SU-DHL-6 (cell line): Measurements from ENCODE around the gene IFNA4.

ENCODE experiments used
- H2AFZ ChIP-seq: fragments of 200-600 bp; sonication (generic); 2 replicates; pipeline ENCODE4 v1.6.1; 2014; ENCODE audit warnings: low read depth, mild to moderate bottlenecking, moderate library complexity, mixed read lengths, antibody characterized with exemption, low read length; ENCODE audit not compliant: severe bottlenecking
- H3F3A ChIP-seq: fragments of 200-600 bp; shearing (Covaris generic); 2 replicates; pipeline ENCODE4 v1.6.0; 2016; ENCODE audit warnings: antibody characterized with exemption, mild to moderate bottlenecking; ENCODE audit not compliant: insufficient read depth
- H3K27ac ChIP-seq: fragments of 200-600 bp; sonication (generic); 2 replicates; pipeline ENCODE4 v1.5.1; 2016; ENCODE audit warnings: low read depth, mild to moderate bottlenecking, low read length, moderate library complexity, mixed read lengths
- H3K27me3 ChIP-seq: fragments of 200-600 bp; sonication (generic), shearing (Covaris generic); 2 replicates; pipeline ENCODE4 v1.6.0; 2014; ENCODE audit warnings: mild to moderate bottlenecking, low read length
- H3K36me3 ChIP-seq: fragments of 200-600 bp; sonication (generic); 2 replicates; pipeline ENCODE4 v1.6.1; 2014; ENCODE audit warnings: mild to moderate bottlenecking, low read length, mixed read lengths
- H3K4me2 ChIP-seq: fragments of 300-600, 200-600 bp; shearing (Covaris generic), sonication (generic); 2 replicates; pipeline ENCODE4 v1.6.0; 2014; ENCODE audit warnings: low read length, low read depth, mild to moderate bottlenecking; ENCODE audit not compliant: poor library complexity, severe bottlenecking
- H3K4me3 ChIP-seq: fragments of 200-600 bp; sonication (generic); 2 replicates; pipeline ENCODE4 v1.5.1; 2014; ENCODE audit warnings: antibody characterized with exemption, low read length, mild to moderate bottlenecking, mixed read lengths; ENCODE audit not compliant: insufficient read depth, poor library complexity, severe bottlenecking
- H3K79me2 ChIP-seq: fragments of 200-600 bp; sonication (generic); 2 replicates; pipeline ENCODE4 v1.6.1; 2014; ENCODE audit warnings: mild to moderate bottlenecking, low read length, moderate library complexity; ENCODE audit not compliant: insufficient read depth
- H3K9ac ChIP-seq: fragments of 200-600 bp; sonication (generic); 2 replicates; pipeline ENCODE4 v1.7.0; 2014; ENCODE audit warnings: mild to moderate bottlenecking, low read length
- H3K9me2 ChIP-seq: fragments of 200-600 bp; sonication (generic); replicated peaks from 2 replicates; pipeline ENCODE4 v1.6.1; 2014; ENCODE audit warnings: low read length; ENCODE audit not compliant: insufficient read depth
- H3K9me3 ChIP-seq: fragments of 200-600 bp; sonication (generic); 2 replicates; pipeline ENCODE4 v1.6.1; 2014; ENCODE audit warnings: low read length, mixed read lengths; ENCODE audit not compliant: insufficient read depth
- H4K20me1 ChIP-seq: fragments of 200-600 bp; sonication (generic); 2 replicates; pipeline ENCODE4 v1.6.1; 2014; ENCODE audit warnings: low read depth, mild to moderate bottlenecking, antibody characterized with exemption, low read length, moderate library complexity, mixed read lengths
- EZH2phosphoT487 ChIP-seq: fragments of 200-600 bp; sonication (generic), shearing (Covaris generic); conservative IDR thresholded peaks from 2 replicates; pipeline ENCODE4 v1.6.1; 2018; ENCODE audit warnings: mild to moderate bottlenecking, antibody characterized with exemption, low read length, moderate library complexity, mixed read lengths
- TF ChIP-seq, protein P1 (sequence below): fragments of 200-600 bp; sonication (generic); IDR thresholded peaks from one replicate; pipeline ENCODE4 v1.5.1; 2017; ENCODE audit warnings: antibody characterized with exemption, mild to moderate bottlenecking, low read length, moderate library complexity; ENCODE audit not compliant: insufficient read depth, poor library complexity, severe bottlenecking

Gene IFNA4

GRCh38 chr9:21160178-21160577 is 27.2 kb downstream of the IFNA4 start:
- Histone ChIP-seq H3K4me2 (no peak overlapping the region), H3K79me2 (no peaks in the 10 kb centered on the region), H3K9me3 (no peaks in the 10 kb centered on the region), H3F3A (no peaks in the 10 kb centered on the region), H3K4me3 (no peak overlapping the region), H3K9ac (no peak overlapping the region), H3K36me3 (no peaks in the 10 kb centered on the region), H2AFZ (no peak overlapping the region), H4K20me1 (no peaks in the 10 kb centered on the region; the same call in 1 of the 2 replicates), H3K27ac (no peak overlapping the region), H3K27me3 (no peaks in the 10 kb centered on the region), H3K9me2 (no peaks in the 10 kb centered on the region)
- TF ChIP-seq EZH2phosphoT487, result no peak
- TF ChIP-seq, protein P1, sequence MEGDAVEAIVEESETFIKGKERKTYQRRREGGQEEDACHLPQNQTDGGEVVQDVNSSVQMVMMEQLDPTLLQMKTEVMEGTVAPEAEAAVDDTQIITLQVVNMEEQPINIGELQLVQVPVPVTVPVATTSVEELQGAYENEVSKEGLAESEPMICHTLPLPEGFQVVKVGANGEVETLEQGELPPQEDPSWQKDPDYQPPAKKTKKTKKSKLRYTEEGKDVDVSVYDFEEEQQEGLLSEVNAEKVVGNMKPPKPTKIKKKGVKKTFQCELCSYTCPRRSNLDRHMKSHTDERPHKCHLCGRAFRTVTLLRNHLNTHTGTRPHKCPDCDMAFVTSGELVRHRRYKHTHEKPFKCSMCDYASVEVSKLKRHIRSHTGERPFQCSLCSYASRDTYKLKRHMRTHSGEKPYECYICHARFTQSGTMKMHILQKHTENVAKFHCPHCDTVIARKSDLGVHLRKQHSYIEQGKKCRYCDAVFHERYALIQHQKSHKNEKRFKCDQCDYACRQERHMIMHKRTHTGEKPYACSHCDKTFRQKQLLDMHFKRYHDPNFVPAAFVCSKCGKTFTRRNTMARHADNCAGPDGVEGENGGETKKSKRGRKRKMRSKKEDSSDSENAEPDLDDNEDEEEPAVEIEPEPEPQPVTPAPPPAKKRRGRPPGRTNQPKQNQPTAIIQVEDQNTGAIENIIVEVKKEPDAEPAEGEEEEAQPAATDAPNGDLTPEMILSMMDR, result no peak

DNA sequence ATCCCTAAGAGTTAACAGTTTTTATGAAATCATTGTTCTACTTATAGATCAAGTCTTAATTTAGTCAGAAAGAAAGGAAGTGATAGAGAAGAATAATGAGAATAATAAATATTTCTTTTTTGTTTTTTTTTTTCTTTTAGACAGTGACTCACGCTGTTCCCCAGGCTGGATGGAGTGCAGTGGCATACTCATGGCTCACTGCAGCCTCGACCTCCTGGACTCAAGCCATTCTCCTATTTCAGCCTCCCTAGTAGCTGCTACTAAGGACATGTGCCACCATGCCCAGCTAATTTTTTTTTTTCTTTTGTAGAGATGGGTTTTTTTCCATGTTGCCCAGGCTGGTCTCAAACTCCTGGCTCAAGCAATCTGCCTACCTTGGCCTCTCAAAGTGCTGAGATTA is 31.9 kb downstream of the IFNA4 start:
- TF ChIP-seq, protein P1, result no peak
- TF ChIP-seq EZH2phosphoT487, result no peak
- no peaks in the 10 kb centered on the region for H3K79me2 ChIP-seq
- no peak overlapping the region for H3K9ac ChIP-seq
- no peaks in the 10 kb centered on the region for H3K36me3 ChIP-seq
- H3K9me3 ChIP-seq, result no peaks in the 10 kb centered on the region
- no peak overlapping the region for H2AFZ ChIP-seq
- no peaks in the 10 kb centered on the region for H3K9me2 ChIP-seq
- no peaks in the 10 kb centered on the region; the same call in 1 of the 2 replicates for H4K20me1 ChIP-seq
- H3K4me2 ChIP-seq, result no peak overlapping the region
- H3F3A ChIP-seq, result no peaks in the 10 kb centered on the region
- H3K4me3 ChIP-seq, result no peak overlapping the region
- no peak overlapping the region for H3K27ac ChIP-seq
- no peaks in the 10 kb centered on the region for H3K27me3 ChIP-seq

GRCh38 chr9:21154018-21154608 is 33.3 kb downstream of the IFNA4 start:
- H2AFZ ChIP-seq, result no peak overlapping the region
- no peak overlapping the region for H3K4me2 ChIP-seq
- TF ChIP-seq EZH2phosphoT487, result no peak
- TF ChIP-seq, protein P1, result peak; percentile 23

More at GRCh38 chr9:21154018-21154608, 33.3 kb downstream of the IFNA4 start:
- Histone ChIP-seq H3F3A (no peaks in the 10 kb centered on the region), H3K9me3 (no peaks in the 10 kb centered on the region), H3K27me3 (no peaks in the 10 kb centered on the region), H3K4me3 (no peak overlapping the region), H3K9ac (no peak overlapping the region), H3K79me2 (no peaks in the 10 kb centered on the region), H4K20me1 (no peaks in the 10 kb centered on the region; the same call in 1 of the 2 replicates), H3K27ac (no peak overlapping the region), H3K9me2 (no peaks in the 10 kb centered on the region), H3K36me3 (no peaks in the 10 kb centered on the region)
